Measurements from ENCODE around the gene SYNC.

GRCh38 chr1:32635508-32636277 is 66.9 kb downstream of the SYNC start:
- no peak for TF ChIP-seq CTCF (IDR thresholded peaks at IDR 0.05)
- no peak for TF ChIP-seq POLR2A (IDR thresholded peaks at IDR 0.05)
- TF ChIP-seq POLR2AphosphoS5 (IDR thresholded peaks at IDR 0.05; ENCODE audit: insufficient read depth in 1 of 2, low read depth in 1 of 2) = no peak
